Right forelimb (tissue), 1 donor: ENCODE results near the gene HCFC1R1.

Source experiments
- DNase-seq: peaks from one replicate; pipeline ENCODE4 v3.0.0-alpha.2; 2018

HCFC1R1 gene

GRCh38 chr16:2973605-2974318 lies 50.0 kb downstream of the HCFC1R1 start:
- no peak for DNase-seq

GRCh38 chr16:2973093-2973492 lies 50.6 kb downstream of the HCFC1R1 start:
- DNase-seq, result no peak
